DMS 273 treated with DMSO at 0.1 percent for 48 hours (cell line): Measurements from ENCODE around the gene RIOK1.
"Not testable (repeated sequence)": the region's sequence is repeated elsewhere in the genome, so short reads cannot be mapped to it uniquely, and the experiment has no call there.

Experiments used
- DNase-seq: peaks from one replicate; lab custom pipeline; 2025; lab: John Stamatoyannopoulos, UW

Gene RIOK1

DNA sequence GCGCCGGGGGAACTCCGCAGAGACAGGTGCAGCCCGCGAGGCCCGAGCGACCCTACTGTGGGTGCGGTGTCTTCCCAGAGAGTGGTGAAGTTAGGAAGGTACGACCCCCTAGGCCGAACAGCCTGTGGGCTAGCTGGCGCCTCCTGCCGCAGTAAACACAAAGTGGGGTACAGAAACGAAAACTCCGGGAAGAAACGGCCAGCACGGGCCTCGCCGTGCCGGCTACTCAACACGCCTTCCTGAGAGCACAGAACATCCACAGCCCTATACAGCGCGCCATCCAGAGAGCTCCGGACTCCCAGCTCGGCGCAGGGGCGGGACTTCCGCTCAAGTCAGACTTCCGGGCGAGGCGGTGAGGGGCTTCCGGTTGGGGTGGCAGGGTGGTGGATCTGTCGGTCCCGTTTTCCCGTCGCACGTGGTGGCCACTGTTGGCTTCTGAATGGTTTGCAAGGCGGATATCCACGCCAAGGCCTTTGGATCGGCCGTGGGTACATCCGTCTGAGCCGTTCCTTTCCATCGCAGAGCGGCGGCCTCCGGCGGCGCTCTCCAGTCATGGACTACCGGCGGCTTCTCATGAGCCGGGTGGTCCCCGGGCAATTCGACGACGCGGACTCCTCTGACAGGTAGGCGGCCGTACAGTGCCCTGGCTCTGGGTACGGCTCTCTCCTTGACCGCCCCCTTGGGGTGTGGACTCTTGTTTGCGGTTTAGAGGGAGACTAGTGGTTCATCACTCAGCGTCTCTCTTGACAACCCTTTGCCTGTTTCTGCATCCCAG lies at the start of gene RIOK1, which contains the start of gene CAGE1:
Gene RIOK1, plus strand, starts transcription at position 358 of the 775 bp plus-strand sequence. Its CDS starts 195 bp downstream, at position 553.
Gene CAGE1, minus strand, starts transcription at position 292 of the 775 bp plus-strand sequence. CDS start 2,569 bp downstream, outside the sequence.
- DNase-seq, result peak; percentile 82

DNA sequence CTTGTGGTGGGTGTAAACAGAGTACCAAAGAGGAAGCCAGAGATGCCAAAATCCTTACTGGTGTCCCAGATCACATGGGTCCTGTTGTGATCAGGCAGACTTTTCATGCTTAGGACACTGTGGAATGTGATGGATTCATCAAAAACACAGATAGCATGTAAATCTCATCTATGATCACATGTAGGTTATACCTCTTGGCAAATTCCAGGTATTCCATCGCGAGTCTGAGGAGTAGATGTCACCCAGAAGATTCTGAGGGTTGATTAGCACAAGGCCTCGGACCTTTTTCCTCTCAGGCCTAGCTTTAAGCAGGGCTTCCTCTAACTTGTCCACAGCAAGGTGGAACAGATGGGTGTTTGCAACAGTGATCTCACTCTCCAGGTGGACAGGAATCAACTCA lies 48.3 kb upstream of the RIOK1 start:
- no peak for DNase-seq

DNA sequence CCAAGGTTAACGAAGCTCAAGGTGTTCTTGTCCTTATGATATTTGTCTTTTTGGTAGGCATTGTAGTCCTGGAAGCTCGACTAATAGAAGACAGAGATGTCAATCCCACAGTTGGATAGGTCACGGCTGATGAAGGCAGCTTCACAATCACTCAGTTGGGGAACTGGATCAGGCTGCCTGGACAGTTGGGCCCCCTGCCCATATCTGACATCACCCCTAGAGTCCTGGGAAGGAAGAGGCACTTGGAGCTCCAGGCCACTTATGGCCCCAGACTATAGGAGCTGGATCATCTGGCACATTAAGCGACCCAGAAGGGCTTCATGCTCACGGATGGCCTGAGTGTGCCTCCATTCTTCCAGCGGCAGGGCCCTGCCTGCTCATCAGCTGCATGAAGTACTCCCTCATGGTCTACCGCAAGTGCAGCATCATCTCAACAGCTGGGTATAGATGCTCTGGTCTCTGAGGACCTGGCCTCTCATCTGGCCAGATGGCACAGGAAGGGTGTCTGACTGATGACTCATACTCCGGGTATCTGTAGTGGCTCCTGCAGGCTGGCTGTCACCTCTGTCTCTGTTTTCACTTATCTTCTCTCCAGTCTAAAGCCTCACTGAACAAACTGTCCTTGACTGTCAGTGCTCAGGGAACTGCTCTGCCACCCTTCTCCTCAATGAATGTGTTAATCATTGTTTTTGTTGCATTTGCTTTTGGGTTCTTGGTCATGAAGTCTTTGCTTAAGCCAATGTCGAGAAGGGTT lies 47.4 kb upstream of the RIOK1 start:
- peak; percentile 27 for DNase-seq

DNA sequence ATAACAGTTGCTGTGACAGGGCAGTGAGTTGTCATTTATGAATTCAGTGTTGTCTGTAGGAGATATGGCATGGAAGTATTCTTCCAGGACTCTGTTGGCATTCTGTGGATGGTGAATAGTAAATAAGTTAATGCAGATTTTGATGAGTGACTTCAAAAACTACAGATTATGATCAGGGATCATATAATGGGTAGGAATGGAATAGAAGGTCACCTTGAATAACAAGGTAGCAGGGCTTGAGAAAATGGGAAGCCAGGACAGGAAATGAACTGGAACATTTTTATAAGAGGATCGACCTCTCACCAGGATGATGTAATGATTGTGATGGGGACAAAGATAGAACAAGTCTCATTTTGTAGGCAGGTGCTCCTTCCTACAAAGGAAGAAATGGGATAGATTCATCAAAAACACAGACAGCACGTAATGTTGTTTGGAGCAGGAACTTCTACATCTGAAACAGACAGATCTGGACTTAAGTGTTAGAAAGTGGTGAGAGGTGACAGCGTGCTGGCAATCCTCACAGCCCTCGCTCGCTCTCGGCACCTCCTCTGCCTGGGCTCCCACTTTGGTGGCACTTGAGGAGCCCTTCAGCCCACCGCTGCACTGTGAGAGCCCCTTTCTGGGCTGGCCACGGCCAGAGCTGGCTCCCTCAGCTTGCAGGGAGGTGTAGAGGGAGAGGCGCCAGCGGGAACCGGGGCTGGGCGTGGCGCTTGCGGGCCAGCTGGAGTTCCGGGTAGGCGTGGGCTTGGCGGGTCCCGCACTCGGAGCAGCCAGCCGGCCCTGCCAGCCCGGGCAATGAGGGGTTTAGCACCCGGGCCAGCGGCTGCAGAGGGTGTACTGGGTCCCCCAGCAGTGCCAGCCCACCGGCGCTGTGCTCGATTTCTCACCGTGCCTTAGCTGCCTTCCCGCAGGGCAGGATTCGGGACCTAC lies 45.8 kb upstream of the RIOK1 start:
- no peak for DNase-seq

DNA sequence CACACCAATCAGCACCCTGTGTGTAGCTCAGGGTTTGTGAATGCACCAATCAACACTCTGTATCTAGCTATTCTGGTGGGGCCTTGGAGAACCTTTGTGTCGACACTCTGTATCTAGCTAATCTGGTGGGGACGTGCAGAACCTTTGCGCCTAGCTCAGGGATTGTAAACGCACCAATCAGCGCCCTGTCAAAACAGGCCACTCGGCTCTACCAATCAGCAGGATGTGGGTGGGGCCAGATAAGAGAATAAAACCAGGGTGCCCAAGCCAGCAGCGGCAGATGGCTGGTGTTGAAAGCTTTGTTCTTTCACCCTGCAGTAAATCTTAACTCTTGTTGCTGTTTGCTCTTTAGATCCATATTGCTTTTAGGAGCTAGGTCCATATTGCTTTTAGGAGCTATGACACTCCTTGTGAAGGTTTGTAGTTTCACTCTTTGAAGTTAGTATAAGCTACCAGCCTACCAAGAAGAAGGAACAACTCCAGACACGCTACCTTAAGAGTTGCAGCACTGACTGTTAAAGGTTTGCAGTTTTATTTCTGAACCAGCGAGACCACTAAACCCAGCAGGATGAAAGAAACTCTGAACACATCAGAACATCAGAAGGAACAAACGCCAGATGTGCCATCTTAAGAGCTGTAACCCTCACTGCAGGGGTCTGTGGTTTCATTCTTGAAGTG lies 44.7 kb upstream of the RIOK1 start:
- not testable (repeated sequence) for DNase-seq

DNA sequence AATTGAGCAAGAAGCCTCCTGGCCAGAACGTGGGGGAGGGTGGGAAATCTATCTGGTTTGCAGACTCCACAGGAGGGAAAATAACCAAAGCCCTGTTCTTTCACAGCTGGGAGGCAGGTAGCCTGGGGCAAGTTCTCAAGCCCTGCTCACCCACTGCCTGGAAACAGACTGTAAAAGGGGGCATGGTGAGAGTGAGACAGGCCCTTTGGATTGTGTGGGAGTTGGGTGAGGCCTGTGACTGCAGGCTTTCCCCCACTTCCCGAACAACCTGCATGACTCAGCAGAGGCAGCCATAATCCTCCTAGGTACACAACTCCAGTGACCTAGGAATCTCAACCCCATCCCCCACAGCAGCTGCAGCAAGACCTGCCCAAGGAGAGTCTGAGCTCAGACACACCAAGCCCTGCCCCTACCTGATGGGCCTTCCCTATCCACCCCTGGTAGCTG lies 42.0 kb upstream of the RIOK1 start:
- not testable (repeated sequence) for DNase-seq

DNA sequence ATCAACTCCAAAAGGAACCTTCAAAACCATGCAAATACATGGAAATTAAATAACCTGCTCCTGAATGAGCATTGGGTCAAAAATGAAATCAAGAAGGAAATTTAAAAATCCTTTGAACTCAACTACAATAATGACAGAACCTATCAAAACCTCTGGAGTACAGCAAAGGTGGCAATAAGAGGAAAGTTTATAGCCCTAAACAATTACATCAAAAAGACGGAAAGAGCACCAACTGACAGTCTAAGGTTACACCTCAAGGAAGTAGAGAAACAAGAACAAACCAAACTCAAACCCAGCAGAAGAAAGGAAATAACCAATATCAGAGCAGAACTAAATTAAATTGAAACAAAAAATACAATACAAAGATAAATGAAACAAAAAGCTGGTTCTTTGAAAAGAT lies 39.0 kb upstream of the RIOK1 start:
- DNase-seq, result not testable (repeated sequence)

DNA sequence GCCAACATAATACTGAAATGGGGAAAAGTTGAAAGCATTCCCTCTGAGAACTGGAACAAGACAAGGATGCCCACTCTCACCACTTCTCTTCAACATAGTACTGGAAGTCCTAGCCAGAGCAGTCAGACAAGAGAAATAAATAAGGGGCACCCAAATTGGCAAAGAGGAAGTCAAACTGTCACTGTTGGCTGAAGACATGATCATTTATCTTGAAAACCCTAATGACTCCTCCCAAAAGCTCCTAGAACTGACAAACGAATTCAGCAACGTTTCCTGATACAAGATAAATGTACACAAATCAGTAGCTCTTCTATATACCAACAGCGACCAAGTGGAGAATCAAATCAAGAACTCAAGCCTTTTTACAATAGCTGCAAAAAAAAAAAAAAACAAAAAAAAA lies 37.7 kb upstream of the RIOK1 start:
- DNase-seq, result not testable (repeated sequence)

DNA sequence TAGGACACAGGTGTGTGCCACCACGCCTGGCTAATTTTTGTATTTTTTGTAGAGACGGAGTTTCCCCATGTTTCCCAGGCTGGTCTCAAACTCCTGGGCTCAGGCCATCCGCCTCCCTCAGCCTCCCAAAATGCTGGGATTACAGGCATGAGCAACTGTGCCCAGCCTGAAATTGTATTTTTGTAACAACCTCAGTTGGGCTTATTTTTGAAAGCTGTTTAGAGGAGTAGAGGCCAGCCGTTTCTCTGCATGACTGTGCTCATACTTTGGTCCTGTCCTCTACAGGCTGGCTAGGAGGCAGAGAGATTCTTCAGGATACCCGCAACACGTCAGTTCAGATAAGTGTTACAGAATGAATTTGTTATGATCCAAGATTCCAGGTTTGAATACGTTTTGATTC lies 22.2 kb upstream of the RIOK1 start:
- no peak for DNase-seq

DNA sequence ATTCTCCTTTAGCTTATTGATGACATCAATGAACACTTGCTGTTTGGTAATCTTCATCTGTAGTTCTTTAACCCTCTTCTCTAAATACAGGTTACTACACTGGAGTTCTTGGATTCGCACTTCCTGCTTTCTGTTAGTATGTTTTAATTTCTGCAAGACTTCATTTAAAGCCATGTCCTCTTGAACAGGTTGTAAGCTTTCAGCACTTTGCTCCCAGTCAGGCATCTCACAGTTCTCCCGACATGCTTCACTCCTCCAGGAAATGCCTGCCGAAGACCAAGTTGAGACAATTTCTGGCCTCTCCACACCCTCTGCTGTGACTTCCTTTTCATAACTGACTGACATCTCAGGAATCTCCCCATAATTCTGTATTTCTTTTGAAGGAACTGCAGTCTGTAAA lies 15.9 kb upstream of the RIOK1 start:
- DNase-seq, result no peak

DNA sequence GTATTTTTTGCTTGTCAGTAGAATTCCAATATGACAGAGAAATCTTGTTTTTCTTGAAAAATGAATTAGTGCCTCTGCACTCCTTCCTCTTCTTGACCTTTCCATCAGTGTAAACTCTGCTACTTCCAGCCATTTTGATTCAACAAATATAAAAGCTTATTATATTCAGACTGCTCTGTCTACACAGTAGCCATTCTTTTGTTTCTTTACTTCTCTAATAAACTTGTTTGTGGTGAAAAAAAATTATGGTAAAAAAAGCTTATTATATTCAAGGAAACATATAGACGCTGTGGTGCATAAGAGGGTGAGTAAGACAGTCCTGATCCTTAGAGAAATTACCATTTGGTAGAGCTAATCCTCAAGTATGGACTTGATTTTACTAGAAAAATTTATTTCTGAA lies 11.6 kb upstream of the RIOK1 start:
- no peak for DNase-seq

DNA sequence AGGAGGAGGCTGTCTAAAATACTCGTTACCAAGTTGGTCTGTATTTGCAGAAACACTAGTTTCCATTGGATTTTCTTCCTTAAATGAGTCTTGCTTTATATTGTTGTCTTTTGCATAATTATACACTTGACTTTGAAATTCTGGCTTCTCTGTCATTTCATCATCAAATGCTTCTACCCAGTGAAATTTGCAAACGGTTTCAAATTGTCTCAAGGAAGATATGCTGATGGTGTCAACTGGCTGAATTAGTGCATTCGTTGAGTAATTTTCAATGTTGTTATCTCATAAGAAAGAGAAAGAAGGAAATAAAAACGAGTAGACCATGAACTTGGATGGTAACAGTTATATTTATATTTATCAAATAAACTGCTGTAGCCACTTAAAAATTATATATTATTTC lies 10.9 kb upstream of the RIOK1 start:
- no peak for DNase-seq

DNA sequence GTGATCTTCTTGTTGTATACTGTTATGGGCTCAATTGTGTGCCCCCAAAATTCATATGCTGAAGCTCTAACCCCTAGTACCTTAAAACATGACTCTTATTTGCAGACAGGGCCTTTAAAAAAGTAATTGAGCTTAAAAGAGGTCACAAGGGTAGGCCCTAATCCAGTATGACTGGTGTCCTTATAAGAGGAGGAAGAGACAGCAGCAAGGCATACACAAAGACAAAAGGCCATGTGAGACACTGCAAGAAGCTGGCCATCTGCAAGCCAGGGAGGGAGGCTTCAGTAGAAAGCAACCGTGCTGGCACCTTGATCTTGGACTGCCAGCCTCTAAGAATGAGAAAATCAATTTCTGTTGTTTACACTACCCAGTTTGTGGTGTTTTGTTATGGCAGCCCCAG lies 8.5 kb upstream of the RIOK1 start:
- no peak for DNase-seq

DNA sequence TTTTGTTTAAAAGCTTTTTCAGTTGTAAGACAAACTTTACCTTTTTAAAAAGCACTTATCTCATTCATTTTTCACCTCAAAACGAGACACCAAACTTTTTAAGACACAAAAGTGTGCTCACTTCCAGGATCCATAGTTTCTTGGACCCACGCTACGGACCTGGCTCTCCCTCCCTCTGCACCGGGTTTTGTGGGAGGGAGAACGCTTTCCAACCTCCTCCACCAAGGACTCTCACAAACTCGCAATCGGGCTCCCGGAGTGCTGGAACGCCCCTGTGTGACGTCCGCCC lies 502 bp upstream of the RIOK1 start:
- DNase-seq, result no peak

DNA sequence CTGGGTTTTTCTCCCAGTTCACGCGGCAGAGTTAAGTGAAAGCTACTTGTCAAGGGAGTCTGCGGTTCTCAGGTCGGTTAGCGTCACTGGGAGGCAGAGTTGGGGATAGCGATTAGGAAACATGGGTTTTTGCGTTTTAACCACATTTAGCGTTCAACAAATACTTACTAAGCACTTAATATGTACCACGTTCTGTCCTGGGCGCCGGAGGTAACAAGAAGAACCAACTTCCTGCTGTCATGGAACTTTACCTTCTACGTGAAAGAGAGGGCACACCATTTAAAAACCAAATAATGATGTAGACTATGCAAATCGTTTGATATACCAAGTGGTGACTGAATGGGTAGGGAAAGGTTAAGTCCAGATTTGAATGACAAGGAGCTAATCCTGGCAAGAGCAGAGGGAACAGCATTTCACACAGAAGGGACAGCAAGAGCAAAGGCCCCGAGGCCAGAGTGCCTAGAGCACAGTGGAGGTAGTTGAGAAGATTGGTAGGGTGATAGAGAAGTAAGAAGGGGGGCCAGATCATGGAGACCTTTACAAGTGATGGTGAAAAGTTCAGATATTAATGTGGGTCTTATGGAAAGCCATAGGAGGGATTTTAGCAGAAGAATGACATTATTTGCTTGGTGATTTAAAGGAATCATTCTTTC lies 744 bp downstream of the RIOK1 start:
- no peak for DNase-seq

DNA sequence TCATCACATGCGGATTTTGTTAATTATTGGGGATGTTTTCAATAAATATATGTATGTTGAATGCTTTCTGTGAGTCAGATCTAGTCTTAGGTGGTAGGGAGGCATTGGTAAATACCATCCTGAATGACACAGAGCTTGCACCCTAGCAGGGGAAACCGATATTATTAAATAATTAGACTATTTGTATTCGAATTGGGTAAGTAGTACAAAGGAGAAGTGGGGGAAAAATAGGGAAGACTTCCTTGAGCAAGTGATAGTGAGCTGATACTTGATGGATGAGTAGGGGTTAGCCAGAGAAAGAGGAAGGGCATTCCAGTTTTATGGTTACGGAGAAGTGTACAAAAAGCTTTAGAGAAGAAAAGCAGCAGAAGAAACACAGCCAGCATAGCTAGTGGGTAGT lies 1.5 kb downstream of the RIOK1 start:
- no peak for DNase-seq

DNA sequence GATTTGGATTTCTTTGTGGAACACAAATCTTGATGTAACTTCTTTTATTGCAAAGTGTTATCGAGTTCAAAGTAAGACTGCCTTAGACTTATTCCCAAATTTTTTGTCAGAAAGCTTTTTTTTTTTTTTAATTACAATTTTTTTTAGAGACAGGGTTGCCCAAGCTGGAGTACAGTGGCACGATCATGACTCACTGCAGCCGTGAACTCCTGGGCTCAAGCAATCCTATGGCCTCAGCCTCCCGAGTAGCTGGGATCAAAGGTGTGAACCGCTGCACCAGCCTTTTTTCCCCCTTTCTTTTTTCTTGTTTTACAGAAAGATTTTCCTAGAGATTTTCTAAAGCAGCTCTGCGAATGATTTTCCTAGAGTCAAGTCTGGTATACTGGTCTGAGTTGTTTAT lies 2.8 kb downstream of the RIOK1 start:
- no peak for DNase-seq

DNA sequence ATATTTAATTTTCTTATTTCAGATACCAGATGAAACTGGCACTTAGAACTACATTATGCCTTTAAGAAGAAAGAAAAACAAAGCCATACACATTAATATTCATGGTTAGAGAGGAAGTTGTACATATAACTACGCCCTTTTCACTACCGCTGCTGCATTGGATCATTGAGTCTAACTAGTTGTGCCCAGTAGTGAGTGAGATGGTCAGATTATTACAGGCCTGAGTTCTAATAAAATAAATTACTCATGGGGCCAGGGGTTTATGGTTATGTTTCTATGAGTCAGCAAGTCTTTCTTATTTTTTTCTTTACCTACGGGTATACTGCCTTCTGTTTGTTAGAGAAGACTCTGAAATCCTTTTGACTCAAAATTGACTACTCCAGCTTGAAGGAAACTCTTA lies 11.5 kb downstream of the RIOK1 start:
- DNase-seq, result no peak

DNA sequence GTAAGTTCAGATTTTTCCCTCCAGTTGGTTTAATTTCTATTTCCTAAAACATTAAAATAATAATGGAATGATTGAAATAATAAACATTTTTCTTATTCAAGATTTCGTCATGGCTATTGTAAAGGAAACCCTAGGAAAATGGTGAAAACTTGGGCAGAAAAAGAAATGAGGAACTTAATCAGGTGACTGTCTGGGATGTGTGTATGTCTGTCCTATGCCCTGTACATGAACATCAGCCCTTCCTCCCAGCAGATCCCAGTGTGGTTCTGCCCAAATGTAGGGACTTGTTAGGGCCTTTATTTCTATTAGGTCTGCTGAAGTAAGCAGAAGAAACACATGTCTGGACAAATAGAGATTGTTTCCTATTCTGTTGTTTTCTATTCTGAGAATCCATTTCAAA lies 13.1 kb downstream of the RIOK1 start:
- no peak for DNase-seq

DNA sequence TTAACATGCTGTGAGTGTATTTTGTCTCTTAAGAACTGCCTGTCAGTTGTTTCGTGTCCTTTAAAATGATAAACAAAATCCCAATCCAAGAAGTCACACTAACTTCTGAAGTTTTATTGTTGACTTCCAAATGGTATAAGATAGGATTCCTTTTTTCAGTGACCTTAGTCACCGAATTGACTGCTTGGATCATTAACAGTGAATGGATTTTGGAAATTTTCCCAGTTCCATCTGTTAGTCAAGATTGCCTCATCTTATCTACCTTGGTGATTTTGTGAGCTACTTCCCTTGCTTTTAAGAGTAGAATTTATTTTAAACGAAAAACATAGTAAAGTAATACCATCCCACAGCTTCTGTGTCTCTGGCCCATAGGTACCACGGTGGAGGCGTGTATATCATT lies 14.9 kb downstream of the RIOK1 start:
- DNase-seq, result no peak

DNA sequence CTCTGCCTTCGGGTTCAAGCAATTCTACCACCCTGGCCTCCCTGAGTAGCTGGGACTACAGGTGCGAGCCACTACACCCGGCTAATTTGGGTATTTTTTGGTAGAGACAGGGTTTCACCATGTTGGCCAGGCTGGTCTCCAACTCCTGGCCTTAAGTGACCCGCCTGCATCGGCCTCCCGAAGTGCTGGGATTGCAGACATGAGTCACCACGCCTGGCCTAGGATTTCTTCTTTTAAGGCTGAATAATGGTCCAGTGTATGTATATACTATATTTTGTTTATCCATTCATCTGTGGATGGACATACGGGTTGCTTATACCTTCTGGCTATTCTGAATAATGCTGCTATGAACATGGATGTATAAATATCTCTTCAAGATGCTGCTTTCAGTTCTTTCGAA lies 17.1 kb downstream of the RIOK1 start:
- no peak for DNase-seq
